Measurements from ENCODE around the gene MAFF.

DNA sequence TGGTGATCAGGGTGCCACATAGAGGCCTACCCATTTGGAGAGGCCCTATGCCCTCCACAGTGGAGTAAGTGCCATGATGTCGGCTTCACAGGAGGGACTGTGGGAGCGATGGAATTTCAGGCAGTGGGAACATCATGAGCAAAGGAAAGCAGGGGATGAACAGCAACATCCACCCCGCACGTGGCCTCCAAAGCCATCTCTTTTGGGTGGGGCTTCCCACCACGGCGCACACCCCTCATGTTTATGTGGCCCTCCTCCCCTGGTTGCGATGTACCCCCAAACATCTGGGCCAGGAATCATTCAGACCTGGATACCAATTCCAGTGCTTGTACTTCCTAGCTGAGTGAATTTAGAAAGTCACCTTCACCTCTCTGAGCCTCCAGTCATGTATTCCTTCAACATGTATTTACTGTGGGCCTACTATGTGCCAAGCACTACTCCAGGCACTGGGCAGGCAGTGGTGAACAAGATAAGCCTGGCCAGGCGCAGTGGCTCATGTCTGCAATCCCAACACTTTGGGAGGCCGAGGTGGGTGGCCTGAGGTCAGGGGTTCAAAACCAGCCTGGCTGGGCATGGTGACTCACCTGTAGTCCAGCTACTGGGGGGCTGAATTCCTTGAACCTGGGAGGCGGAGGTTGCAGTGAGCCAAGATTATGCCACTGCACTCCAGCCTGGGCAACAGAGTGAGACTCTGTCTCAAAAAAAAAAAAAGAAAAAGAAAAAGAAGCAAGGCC is 1.8 kb upstream of the MAFF start:
- TF ChIP-seq, protein P1, sequence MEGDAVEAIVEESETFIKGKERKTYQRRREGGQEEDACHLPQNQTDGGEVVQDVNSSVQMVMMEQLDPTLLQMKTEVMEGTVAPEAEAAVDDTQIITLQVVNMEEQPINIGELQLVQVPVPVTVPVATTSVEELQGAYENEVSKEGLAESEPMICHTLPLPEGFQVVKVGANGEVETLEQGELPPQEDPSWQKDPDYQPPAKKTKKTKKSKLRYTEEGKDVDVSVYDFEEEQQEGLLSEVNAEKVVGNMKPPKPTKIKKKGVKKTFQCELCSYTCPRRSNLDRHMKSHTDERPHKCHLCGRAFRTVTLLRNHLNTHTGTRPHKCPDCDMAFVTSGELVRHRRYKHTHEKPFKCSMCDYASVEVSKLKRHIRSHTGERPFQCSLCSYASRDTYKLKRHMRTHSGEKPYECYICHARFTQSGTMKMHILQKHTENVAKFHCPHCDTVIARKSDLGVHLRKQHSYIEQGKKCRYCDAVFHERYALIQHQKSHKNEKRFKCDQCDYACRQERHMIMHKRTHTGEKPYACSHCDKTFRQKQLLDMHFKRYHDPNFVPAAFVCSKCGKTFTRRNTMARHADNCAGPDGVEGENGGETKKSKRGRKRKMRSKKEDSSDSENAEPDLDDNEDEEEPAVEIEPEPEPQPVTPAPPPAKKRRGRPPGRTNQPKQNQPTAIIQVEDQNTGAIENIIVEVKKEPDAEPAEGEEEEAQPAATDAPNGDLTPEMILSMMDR (IDR thresholded peaks at IDR 0.05), result no peak
- no peak for TF ChIP-seq POLR2A (IDR thresholded peaks at IDR 0.05)

Data from Peyer's patch (tissue), 4 donors.